ENCODE measurements around the gene TMEM217. TPM values are rescaled to one million over a fixed set of nuclear protein-coding genes. Genes with fewer than 3 reads are reported as not detected.

Gene TMEM217
- total and polyA plus RNA-seq, 12 donors, result 1.5 to 26.7 (median 5.6) TPM; not detected in 1

Small RNA genes lying within 50 kb of the gene (small RNA-seq; reads per million reads assigned to genes)
- gene AL096712.1, result 0 reads per million in 2 donors

Other genes starting within 250 kb of the TMEM217 start
- gene PIM1, start 88.0 kb downstream of the TMEM217 start, total RNA-seq, result 10 to 100 TPM in 7 of 9 donors, 1 to 10 TPM in 2; 2.8 to 36.6 (median 19.8) TPM
- gene PIM1, start 88.0 kb downstream of the TMEM217 start, polyA plus RNA-seq, result 10 to 100 TPM; 10.6 to 31.2 (median 12.3) TPM
- 10 to 100 TPM in 8 of 9 donors, 1 to 10 TPM in 1; 7.4 to 21.9 (median 16.3) TPM for gene TBC1D22B, start 372 bp downstream of the TMEM217 start, total RNA-seq
- gene TBC1D22B, start 372 bp downstream of the TMEM217 start, polyA plus RNA-seq, result 10 to 100 TPM in 2 of 3 donors, 1 to 10 TPM in 1; 9.1 to 20.5 (median 12.4) TPM
- 10 to 100 TPM; 15.4 to 54.6 (median 19.4) TPM for gene RNF8, start 95.8 kb upstream of the TMEM217 start, total RNA-seq
- gene RNF8, start 95.8 kb upstream of the TMEM217 start, polyA plus RNA-seq, result 10 to 100 TPM; 13.1 to 29.4 (median 23.5) TPM
- 10 to 100 TPM; 24.1 to 48.1 (median 34.2) TPM for gene CMTR1, start 175.1 kb upstream of the TMEM217 start, total RNA-seq
- 10 to 100 TPM; 21.0 to 25.0 (median 22.6) TPM for gene CMTR1, start 175.1 kb upstream of the TMEM217 start, polyA plus RNA-seq
- gene CCDC167, start 241.7 kb upstream of the TMEM217 start, total RNA-seq, result 10 to 100 TPM; 14.4 to 69.2 (median 24.1) TPM
- gene CCDC167, start 241.7 kb upstream of the TMEM217 start, polyA plus RNA-seq, result 10 to 100 TPM; 17.5 to 52.3 (median 17.8) TPM